GM21423 (cell line): ENCODE data around the gene UBE2E3.

Experiments
- ATAC-seq: cut with Tn5 transposase; IDR thresholded peaks from one replicate; pipeline ENCODE4 v1.9.1; 2021; ENCODE audit warnings: mild to moderate bottlenecking, moderate library complexity; ENCODE audit not compliant: unreplicated experiment

The UBE2E3 gene

DNA sequence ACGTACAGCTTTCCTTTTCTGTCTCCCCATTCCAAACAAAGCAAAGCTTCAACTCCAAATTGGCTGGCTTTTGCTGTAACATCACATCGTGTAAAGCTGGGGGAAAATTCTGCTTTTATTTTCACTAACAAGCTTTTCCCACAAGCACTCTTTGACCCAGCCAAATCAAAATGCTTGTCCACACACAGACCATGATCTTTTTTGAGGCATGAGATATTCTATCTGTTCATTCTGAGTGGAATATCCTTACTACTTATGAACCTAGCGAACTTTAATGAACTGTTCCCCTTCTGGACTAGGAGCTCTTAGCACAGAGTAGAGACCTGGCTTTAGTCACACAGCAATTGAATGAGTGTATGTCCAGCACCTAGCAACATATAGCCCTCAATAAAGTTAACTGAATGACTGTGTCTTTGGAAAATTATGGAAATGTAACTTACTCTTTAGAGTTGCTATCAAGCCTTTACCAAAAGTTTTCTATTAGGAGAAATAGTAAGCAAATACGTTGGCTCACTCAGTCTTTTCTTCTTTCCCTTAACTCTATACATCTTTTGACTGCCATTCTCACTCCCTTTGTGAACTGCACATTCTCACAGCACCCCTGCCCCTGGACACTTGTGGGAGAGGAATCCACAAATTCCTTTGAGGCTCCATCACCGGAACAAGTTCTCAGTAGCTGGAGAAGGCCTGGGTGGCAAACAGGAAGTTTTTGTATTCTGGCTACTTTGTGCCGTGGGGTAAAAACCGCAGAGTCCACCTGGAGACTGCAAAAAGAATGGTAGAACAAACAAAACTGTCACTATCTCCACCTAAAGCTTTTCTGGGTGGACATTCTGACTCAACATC is 1.3 kb upstream of the UBE2E3 start:
- no peak for ATAC-seq

DNA sequence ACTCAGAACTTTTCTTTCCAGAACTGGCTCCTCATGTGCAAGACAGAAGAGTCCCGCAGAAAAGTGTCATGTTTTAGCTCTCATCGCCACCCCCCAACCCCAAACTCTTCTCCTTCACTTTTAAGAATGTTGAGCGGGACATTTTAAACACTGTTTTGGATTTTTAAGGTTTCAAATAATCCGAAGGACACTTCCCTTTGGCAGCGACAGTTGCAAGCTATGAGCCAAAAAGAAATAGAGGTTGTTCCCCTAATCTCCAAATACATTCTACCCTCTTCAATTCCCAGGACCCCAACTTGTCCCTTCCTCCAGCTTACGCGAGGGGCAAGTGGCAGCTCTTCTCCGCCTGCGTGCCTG is 678 bp upstream of the UBE2E3 start:
- no peak for ATAC-seq

DNA sequence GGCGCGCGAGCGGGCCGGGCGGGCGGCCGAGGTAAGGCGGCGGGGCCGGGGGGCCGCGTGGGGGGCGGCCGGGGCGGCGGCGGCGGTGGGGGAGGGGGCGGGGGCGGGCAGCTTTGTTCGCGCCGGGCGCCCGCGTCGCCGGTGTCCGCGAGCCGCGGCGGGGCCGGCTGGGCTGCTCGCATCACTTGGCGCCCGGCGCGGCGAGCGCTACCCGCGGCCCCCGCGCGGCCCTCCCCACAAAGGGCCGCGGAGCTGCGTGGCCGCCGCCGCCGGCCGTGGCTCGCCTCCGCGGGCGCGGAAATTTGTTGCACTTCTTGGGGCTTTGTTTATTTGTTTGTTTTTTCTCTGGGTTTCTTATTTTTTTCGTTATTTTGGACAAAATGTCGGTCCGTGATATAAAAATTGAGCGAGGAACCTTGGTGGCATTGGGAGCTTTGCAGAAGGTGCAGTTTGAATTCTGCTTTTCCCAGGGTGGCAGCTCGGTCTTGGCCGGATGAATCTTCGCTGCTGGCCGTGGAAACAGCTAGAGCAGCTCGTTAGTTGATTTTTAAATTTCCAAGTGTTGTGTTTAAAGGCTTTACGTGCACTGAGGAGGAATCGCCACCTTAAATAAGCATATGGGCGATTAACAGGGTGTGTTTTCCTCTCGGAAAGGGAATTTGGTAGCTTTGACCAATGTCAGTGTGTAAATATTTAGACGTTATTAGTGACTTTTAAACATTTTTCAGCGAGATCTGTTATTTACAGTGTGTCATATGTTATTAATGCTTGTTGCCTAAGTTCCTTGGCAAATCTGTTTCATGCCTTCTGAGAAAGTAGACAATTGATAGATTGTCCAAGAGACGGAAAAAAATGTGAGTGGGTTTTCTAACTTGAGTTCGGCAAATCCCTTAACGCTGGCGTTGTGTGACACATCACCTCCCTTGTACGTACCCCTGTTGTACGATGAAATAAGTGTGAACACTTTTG is 822 bp downstream of the UBE2E3 start:
- ATAC-seq = no peak

DNA sequence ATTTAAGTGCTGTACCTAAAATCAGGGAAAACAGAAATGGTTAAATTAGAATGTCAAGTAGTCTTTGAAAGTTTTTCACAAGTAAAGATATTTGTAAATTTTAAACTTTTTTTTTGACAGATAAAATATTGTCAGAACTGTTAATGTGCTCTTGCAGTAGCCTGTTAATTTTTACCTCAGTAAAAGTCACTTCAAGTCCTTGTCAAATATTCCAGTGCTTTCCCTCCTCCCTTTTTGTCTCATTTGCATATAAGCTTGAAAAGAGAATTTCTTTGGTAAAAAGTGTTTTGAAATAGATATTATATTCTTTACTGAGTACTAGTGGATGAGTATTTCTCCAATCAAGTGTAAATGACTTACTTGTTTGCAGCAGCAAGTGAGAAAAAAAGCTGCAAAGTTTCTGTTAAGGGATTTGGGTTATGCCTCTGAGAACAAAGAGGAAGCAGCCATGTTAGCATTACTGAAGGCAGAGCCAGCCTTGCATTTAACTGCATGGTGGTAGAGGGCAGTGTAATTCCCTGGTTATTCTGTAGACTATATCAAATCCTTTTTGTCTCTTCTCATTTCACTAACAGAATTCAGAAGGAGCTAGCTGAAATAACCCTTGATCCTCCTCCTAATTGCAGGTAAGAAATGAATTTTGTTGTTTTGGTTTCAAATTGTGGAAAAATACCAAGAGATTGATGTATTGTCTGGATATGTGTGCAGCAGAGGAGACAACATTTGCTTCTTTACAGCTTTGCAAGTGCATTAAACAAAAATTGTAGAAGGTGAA is 3.2 kb downstream of the UBE2E3 start:
- peak; percentile 40 for ATAC-seq

DNA sequence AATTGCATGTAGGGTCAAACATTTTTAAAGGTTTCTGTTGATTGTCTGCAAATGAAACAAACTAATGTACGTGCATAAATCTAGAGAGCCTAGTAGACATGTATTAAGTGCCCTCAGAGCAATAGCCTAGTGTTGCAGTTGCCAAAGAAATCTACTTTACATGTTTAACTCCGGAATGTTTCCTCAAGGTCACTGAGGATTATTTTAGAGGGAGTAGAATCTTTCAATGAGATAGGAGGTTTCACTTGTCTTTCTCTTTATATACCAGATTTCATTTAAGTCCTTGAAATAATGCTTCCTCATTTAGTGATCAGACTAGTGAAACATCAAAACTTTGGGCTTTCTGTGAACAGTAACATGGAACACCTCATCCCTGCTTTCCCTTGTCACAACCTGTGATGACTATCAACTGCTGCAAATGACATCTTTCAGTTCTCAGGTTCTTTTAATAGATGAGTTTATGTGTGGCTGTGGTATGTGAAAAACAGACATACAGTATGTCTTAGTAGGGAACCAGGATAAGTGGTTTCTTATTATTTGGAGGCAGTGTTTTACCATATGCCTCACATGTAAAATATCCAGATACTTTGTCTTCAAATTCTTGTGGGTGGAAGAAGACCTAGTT is 5.5 kb downstream of the UBE2E3 start:
- ATAC-seq = no peak

DNA sequence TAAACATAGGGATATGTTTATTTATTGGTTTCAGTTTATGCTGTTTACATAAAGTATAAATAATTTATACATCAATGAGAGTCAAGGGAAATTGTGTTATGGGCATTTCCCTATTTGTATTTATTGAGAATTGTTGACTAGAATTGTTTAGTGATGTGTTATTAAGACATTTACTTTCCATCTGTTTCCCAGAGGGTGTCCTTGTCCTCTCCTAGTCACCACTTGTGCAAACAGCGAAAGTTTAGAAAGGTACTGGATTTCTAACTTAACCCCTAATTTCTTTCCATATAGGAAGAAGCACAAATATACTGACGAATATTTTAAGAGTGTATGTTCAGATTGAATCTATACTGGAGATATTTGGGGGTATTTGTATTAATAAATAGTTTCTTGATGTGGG is 6.7 kb downstream of the UBE2E3 start:
- no peak for ATAC-seq

DNA sequence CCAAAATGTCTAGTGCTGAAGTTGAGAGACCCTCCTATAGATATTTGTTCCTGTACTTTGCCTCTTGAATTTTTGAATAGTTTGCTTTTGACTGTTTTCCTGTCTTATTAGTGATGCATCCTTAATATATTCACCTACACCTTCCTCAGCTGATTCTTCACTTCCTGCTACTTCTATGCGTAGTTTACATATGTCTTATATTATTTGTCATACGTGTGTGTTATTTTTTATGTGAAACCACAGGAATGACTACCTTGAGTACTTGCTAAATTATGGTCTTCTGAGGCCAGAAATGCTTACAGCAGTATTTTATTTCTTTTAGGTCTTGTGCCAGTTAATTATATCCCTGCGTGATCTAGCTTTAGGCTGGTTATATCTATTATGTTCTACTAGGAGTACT is 9.9 kb downstream of the UBE2E3 start:
- ATAC-seq = no peak

DNA sequence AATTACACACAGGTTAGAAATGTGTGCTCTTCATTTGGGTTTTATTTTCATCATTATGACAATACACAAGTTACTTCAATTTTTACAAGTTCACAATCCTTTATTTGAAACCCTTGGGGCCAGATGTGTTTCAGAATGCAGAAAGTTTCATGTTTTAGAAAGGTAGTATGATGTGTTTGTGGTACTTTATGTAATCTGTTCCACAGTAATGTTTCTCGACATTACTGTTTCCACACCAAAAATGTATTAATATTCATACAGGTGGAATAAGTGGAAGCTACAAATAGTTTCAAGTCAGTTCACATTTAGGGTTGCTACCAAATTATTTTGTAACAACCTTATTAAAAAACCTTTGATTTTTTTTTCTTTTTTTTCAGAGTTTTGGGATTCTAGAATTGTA is 10.4 kb downstream of the UBE2E3 start:
- ATAC-seq = no peak

DNA sequence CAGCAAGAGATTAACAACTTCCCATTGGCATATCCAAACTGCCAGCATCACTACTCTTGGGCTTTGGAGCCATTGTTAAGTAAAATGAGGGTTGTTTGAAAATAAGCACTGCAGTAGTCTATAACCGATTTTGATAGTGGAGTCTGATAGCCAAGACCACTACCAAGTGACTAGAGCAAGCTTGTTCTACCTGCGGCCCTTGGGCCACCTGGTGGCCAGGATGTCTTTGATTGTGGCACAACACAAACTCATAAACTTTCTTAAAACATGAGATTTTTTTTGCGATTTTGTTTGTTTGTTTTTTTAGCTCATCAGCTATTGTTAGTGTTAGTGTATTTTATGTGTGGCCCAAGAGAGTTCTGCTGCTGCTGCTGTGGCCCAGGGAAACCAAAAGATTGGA is 11.0 kb downstream of the UBE2E3 start:
- ATAC-seq = no peak

DNA sequence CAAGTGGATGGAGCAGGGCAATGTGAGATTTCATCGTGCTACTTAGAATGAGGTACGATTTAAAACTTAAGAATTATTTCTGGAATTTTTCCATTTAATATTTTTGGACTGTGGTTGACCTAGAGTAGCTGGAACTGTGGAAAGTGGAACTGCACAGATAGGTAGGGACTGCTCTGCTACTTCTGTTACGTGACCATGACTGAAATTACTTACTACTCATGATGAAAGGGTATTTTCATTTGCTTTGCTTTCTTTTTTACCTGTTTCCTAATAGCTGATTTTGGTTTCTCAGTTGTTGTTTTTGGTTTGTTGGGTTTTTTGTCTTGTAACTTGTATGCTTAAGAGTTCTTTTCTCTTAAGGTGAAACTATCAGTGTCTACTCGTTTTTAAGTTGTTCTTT is 11.4 kb downstream of the UBE2E3 start:
- peak; percentile 65 for ATAC-seq

DNA sequence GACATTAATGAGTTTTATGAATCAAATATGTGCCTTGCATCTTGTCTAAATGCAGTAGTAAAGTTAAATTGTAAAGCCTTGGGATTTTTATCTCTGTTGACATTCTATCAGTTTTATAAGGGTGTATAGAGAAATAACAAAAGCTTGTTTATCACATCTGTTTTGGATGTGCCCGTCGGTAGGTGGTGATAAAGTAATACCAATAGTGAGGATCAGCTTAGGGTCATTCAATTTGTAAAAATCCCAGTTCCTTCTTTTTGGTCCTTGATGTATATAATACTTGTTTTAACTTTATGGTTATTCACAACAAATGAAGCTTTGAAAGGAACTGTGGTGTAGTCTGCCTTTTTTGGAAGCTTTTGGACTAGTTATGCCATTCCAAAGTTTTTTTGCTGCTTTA is 12.6 kb downstream of the UBE2E3 start:
- no peak for ATAC-seq

DNA sequence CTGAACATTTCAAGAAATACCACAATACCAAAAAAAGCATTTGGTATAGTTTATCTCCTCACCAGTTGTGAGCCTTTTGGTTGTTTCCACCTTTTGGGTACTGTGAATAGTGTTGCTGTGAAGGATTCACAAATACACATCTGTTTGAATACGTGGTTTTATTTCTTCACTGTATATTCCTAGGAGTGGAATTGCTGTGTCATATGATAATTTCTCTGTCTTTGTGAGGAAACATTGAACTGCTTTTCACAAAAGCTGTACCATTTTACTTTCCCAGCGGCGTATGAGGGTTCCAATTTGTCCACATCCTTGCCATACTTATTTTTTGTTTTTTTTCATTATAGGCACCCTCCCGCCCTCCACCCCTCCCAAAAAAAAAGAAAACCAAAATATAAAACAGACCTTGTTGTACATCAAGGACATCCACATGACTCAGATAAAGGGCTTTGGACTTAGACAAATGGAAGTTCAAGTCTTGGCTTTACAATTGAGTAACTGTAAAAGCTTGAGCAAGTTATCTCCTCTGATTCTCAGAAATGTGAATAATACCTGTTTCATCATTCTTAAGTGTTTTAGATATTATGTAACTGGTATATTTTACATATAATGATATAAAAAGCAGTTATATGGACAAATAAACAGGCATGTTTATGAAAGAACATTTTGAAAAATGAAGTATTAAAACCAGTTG is 19.0 kb downstream of the UBE2E3 start:
- no peak for ATAC-seq

DNA sequence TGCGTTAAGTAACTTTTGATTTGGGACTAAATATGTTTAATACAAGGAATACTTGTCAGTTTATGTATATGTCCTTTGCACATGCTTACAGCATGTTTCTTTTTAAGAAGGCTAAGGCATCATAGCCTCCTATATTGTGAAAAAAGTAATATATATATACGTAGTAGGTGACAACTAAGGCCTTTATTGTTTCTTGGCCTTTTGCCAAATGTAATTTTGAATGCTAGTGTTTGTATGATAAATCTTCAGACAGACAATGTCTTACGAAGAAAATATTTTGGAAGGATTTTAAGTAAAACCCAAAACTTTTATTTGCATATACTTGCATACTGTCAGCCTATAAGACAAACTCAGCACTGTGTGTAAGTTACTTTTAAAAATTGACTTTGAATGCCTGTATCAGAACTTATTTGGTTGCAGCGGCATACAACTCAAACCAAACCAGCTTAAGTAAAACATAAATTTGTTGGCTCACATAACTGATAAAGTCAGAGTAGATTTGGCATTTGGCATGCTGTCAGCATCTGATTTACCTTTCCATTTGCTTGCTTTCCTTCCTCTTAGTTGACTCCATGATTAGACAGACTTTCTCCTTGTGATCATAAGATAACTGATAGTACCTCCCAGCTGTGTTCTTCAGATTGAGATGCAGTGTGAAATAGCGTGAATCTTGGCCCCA is 24.4 kb downstream of the UBE2E3 start:
- no peak for ATAC-seq

DNA sequence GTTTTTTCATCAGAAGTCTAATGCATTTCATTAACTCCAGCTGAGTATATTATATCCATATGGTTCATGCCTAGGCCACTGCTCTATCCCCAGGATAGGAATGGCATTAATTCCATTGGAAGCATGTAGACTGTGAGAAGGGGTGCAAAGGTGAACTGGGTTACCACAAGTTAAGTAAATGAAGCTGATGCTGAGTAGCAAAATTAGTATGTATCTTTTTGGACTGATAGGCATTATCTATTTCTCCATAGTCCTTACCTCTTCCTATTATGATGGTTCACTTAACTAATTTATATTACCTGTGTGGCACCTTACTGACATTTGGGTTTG is 24.9 kb downstream of the UBE2E3 start:
- ATAC-seq = no peak

DNA sequence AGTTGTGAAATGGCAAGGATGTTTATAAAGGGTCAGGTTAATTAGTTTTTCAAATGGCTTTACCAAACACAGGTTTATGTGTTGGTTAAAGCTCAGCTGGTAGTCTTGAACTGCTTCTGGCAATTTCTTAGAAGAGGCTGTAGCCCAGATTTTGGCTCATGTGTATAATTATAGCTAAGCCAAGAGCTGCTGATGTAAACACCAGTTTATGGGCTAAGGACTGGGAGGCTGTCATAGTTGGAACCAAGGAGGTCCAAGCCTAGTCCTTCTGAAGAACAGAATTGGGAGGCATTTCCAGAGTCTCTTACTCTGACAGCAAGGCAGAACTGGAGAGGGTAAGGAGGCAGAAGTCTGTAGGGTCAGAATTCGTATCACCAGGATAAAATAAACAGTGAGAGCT is 25.4 kb downstream of the UBE2E3 start:
- no peak for ATAC-seq

DNA sequence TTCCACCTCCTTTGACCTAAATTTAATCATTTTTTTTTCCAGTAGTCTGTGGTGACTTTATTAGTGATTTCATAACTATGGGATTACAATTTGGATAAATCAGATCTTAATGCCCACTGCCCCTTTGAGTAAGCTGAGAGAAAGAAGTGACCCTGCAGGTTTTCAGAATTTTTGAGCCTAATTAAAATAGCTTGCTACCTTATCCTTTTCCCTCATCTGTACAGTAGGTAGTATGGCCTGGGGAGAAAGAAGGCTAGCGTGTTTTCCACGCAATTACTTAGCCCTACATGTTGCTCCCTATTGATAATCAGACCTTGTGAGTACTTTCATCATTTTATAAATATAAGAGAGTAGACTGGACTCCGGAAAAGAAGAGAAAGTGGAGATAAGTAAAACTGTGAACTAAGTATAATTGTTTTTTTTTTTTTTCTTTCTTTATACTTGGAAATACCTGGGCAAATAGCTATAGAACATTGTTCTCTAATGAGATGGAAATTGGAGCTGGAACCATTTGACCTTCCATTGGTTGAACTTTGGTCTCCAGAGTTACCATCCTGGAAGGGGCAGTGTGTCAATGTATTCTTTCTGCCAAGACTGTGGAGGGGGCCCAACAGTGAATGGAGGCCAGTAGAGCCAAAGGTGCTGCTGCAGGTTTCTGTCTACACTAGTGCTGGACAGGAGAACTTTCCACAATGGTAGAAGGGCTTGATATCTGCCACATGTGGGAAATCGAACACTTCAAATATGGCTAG is 26.9 kb downstream of the UBE2E3 start:
- ATAC-seq = no peak

DNA sequence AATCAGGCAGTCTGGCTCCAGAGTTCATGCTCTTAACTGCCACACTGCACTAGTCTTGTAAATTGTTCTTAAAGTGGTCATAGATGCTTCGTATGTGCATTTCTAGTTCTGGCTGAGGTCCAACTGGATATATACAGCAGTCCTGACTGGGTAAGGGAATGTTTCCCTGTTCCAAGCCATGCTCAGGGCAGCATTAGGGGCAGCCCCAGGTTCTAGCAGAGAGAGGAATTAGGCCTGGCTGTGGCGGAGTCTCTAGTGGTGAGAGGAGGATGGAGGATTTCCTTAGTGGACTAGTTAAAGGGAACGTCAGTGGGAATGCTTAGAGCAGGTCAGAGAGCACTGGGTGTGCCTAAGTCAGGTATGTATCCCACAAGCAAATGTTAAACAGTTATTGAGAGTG is 28.0 kb downstream of the UBE2E3 start:
- ATAC-seq = no peak

DNA sequence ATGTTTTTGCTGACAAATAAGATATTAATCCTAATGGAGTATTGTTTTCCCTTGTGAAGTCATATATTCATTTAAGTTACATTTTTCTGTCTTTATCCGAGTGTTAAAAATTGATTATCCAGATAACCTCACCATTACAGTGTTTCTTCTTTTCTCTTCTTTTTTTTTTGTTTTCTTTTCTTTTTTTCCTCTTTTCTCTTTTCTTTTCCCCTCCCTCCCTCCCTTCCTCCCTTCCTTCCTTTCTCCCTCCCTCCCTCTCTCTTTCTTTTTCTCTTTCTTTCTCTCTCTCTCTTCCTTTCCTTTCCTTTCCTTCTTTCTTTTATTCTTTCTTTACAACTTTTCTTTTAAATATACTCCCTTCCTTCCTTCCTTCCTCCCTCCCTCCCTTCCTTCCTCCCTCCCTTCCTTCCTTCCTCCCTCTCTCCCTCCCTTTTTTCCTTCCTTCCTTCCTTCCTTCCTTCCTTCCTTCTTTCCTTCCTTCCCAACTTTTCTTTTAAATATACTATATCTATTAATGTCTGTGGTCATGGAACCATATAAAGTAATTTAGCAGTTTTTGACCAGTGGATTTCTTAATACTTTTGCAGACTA is 40.9 kb downstream of the UBE2E3 start:
- ATAC-seq = no peak

DNA sequence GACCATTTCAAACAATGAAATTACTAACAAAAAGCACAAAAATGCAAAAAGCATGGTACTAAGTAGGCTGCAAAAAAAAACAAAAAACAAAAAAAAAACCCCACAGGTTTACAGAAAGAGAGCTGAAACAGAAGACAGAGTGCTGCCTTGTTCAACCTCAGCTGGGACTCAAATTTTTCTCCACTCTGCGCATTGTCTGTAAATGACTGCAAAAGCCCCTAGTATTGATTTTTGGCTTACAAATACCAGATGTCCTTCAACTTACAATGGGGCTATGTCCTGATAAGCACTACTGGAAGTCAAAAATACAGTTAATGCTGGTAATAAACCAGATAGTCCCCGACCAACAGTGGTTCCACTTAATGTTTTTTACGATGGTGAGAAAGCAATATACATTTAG is 42.2 kb downstream of the UBE2E3 start:
- ATAC-seq = no peak
